NCI-H1105 (cell line): ENCODE results near the gene MACO1.

Experiments used
- DNase-seq: peaks from one replicate; lab custom pipeline; 2025; lab: John Stamatoyannopoulos, UW

MACO1 gene

DNA sequence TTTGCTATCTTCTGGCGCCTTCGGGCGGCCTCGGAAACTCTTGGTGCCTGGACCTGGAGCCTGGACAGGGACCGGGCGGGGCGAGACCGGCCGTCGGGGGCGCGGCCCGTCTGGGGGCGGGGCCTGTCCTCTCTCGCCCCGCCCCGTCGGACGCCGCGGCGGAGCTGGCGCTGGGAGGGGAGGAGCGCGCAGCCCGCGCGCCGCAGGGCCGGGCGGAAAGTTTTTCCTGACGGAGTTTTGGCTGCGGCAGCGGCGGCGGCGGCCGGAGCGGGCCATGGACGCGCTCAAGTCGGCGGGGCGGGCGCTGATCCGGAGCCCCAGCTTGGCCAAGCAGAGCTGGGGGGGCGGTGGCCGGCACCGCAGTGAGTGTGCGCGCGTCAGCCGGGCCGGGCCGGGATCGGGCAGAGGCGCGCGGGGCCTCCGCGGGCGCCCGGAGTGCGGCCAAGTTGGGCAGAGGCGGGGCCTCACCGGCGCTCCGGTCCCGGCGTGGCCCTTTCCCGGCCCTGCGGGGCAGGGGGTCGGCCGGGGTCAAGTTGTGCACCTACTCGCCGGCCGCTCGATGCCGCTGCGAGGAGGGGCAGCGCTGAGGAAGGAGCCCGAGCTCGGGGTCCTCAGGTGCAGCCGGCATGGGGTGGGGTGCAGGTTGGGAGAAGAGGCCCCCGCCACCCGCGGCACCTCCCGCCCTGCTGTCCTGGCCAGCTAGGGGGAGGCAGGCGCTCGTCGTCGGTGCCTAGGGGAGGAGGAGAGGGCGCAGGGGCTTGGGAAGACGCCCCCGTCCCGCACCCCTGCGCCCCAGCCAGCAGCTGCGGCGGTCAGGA, 112.9 kb downstream of the MACO1 start, which contains the start of gene LDLRAP1:
Gene LDLRAP1 (plus strand): TSS at position 182 of the 818 bp plus-strand sequence. CDS start 93 bp downstream, at position 275.
- DNase-seq: peak; percentile 39

DNA sequence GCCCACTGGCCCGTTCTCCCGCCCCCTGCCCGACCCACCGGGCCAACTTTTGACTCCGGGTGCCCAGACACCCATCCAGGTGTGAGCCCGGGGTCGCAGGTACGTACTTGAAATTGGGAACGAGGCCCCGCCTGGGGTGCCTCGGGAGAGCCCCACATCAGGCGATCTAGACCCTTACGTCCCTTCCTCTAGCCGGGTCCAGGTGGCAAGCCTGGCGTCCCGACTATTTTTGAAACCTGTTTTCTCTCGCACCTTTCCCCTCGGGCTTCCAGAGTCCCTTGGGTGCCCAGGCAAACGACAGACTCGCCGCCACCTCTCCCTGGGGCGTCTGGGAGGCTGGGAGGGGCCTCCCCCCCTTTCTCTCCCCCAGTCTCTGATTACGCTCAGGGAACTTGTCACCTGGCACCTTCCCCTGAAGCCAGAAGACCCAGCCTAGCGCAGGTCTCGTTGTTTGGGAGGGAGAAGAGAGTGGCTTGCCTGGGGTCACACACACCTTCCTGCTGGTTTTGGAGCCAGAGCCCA, 113.6 kb downstream of the MACO1 start:
- peak; percentile 18 for DNase-seq

DNA sequence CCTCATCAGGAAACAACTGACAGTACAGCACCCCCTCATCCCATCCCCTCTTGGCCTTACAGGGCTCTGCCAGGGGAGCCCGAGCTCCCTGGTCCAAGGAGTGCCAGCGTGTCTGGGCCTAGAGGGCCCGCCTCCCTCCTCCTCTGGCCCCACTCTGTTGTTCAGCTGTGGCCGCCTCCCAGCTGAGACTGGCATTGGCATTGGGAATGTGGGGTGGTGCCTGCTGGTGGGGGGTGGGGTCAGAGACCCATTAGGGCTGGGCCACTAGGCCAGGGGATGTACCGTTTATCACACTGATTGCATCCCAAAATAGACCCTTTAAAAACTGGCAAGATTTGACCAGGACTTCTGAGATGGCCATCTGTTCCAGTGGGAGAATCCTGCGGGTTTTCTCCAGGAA, 114.1 kb downstream of the MACO1 start:
- DNase-seq: peak; percentile 20

DNA sequence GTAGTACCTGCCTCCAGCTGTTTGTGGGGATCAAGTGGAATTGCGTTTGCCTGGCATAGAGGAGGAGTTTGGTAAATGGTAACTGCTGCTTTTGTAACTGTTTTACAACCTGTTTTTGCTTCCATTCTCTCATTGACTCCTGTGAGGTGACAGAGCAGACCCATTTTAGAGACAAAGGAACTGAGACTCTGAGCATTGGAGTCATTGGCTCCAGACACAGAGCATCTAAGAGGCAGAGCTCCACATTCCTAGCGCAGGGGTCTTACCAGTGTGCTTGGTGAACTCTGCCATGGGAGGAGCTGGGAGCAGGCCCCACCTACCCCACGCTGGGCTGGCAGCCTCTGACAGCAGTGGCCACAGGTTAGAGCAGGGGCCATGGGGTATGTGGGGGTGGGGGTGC, 115.1 kb downstream of the MACO1 start:
- DNase-seq: no peak

DNA sequence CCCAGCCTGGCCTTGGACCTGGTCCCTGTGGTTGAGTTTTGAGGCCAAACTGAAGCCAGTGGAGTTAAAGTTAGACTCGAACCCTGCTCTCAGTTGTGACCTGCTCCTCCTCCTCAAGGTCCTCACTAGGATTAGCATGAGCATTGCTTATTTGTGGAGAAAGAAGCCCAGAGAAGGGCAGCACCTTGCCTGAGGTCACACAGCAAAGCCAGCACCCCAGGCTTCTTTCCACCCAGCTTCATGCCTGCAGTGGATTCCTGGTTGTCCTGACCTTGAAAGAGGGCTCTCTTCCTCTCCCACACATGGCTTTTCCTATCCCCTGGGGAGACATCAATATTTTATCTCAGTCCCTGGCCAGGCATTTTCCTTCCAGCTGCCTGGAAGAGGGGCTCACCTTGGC, 115.5 kb downstream of the MACO1 start:
- no peak for DNase-seq

DNA sequence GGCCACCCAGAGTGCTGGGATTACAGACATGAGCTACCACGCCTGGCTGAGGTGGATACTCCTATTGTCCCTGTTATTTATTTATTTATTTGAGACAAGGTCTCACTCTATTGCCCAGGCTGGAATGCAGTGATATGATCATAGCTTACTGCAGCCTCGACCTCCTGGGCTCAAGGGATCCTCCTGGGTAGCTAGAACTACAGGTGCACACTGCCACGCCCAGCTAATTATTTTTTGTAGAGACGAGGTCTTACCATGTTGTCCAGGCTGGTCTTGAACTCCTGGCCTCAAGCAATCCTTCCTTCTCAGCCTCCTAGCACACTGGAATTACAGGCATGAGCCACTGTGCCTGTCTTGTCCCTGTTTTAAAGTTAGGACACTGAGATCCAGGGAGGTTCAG, 117.9 kb downstream of the MACO1 start:
- DNase-seq: no peak

DNA sequence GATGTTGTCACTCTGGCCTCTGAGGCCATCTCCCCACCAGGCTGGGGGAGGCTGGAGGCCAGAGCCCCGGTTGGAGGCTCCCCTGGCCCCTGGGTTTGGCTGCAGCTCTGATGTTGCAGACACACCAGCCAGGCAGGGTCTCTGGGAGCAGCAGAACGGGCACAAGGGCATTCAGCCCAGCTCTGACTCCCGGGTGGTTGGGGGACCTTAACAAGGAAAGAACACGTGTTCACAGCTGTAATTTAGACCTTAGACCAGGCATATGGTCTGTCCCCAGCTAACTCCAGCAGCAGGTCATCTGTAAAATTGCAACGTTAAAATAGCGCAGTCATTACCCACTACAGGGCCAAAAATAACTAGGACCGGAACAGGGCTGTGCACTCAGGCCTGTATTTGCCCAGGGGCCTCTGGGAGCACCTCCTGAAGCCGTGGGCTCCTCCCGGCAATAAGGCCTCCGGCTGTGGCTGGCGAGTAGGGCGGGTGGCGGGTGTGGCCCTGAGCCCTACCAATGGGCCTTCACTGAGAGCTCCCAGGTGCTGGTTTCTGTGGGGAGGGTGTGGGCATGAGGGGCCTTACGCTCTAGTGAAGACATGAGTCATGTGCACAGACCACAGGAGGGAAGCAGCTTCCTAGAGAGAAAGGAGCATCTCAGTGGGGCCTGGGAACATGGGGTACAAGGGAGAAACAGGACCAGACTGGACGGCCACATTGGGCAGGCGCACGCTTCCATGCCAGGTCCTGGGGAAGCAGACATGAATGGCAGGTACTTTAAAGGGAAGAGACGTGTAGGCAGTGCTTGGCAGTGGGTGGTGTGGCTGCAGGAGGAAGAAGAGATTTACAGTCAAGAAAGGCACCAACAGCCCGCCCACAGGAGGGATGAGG, 118.8 kb downstream of the MACO1 start:
- no peak for DNase-seq
